Lower lobe of right lung (tissue), 2 donors: ENCODE data around the gene TEX50. TPM values are rescaled to one million over a fixed set of nuclear protein-coding genes. Genes with fewer than 3 reads are reported as not detected.
"Not testable (repeated sequence)": the region's sequence is repeated elsewhere in the genome, so short reads cannot be mapped to it uniquely, and the experiment has no call there.

ENCODE experiments used
- ATAC-seq, 2 donors: fragments of 200-7000 bp; cut with Tn5 transposase; one replicate each; pipeline ENCODE4 v1.9.1; 2020 to 2022; ENCODE audit warnings: mild to moderate bottlenecking in 2 of 2, moderate library complexity in 2 of 2
- DNase-seq: peaks from one replicate; pipeline ENCODE4 v3.0.0-alpha.2; 2020
- H3K27ac ChIP-seq: fragments of 200-600 bp; one replicate; pipeline ENCODE4 v1.8.0; 2022
- H3K27me3 ChIP-seq: fragments of 200-600 bp; one replicate; pipeline ENCODE4 v1.8.0; 2022; ENCODE audit warnings: low read depth
- H3K36me3 ChIP-seq: fragments of 200-600 bp; one replicate; pipeline ENCODE4 v1.8.0; 2022; ENCODE audit warnings: mild to moderate bottlenecking
- H3K4me1 ChIP-seq: fragments of 200-600 bp; one replicate; pipeline ENCODE4 v1.8.0; 2022
- H3K4me3 ChIP-seq: fragments of 200-600 bp; one replicate; pipeline ENCODE4 v1.8.0; 2022; ENCODE audit warnings: mild to moderate bottlenecking
- H3K9me3 ChIP-seq: fragments of 200-600 bp; one replicate; pipeline ENCODE4 v1.8.0; 2022
- intact Hi-C: fragments of 100-400 bp; cut with DNase I; formaldehyde crosslinking; loops from one replicate; pipeline ENCODE4 v1.11.0; 2022
- total RNA-seq: library from RNA; stranded (reverse); fragmentation: NEBNext Ultra II Directional; extraction: Animal tissue kit (Norgen Biotek cat#: 25700); gene quantifications from one replicate; pipeline ENCODE4 v1.2.1, GENCODE V29; 2021
- TF ChIP-seq, protein P1 (sequence below): fragments of 200-600 bp; IDR thresholded peaks from one replicate; pipeline ENCODE4 v1.8.0; 2022; ENCODE audit warnings: antibody characterized with exemption, mild to moderate bottlenecking
- donor health status: DM: no; HTN: yes; CAD: no; lungs with severe emphysema.

The TEX50 gene
- total RNA-seq, 1 donor from 2014 or later, result not detected

DNA sequence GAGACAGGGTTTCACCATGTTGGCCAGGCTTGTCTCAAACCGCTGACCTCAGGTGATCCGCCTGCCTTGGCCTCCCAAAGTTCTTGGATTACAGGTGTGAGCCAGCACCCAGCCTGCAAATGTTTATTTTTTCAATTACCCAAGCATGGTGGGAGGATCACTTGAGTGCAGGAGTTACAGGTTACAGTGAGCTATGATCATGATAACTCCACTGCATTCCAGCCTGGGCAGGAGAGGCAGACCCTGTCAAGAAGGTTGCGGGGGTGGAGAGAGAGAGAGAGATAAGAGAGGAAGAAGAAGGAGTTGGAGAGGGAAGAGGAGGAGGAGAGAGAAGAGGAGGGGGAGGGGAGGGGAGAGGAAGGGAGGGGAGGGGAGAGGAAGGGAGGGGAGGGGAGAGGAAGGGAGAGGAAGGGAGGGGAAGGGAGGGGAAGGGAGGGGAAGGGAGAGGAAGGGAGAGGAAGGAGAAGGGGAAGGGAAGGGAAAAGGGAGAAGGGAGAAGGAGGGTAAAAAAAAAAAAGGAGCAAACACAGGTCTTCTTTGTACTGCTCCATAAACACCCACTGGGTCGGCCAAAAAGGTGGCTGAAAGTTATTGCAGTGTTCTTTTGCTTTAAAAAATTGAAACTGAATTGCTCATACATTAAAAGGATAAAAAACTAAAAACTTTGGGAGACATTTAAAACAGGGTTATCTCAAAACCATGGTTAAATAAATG is 26.5 kb upstream of the TEX50 start:
- intact Hi-C loops, result no loop called here
- DNase-seq, result no peak
- Histone ChIP-seq H3K27ac (no peak overlapping the region), H3K36me3 (no peaks in the 10 kb centered on the region), H3K27me3 (no peaks in the 10 kb centered on the region), H3K4me1 (peaks cover 1% of the 10 kb centered on the region), H3K4me3 (no peak overlapping the region), H3K9me3 (no peaks in the 10 kb centered on the region)
- TF ChIP-seq, protein P1, sequence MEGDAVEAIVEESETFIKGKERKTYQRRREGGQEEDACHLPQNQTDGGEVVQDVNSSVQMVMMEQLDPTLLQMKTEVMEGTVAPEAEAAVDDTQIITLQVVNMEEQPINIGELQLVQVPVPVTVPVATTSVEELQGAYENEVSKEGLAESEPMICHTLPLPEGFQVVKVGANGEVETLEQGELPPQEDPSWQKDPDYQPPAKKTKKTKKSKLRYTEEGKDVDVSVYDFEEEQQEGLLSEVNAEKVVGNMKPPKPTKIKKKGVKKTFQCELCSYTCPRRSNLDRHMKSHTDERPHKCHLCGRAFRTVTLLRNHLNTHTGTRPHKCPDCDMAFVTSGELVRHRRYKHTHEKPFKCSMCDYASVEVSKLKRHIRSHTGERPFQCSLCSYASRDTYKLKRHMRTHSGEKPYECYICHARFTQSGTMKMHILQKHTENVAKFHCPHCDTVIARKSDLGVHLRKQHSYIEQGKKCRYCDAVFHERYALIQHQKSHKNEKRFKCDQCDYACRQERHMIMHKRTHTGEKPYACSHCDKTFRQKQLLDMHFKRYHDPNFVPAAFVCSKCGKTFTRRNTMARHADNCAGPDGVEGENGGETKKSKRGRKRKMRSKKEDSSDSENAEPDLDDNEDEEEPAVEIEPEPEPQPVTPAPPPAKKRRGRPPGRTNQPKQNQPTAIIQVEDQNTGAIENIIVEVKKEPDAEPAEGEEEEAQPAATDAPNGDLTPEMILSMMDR, result no peak
- no peak for ATAC-seq

DNA sequence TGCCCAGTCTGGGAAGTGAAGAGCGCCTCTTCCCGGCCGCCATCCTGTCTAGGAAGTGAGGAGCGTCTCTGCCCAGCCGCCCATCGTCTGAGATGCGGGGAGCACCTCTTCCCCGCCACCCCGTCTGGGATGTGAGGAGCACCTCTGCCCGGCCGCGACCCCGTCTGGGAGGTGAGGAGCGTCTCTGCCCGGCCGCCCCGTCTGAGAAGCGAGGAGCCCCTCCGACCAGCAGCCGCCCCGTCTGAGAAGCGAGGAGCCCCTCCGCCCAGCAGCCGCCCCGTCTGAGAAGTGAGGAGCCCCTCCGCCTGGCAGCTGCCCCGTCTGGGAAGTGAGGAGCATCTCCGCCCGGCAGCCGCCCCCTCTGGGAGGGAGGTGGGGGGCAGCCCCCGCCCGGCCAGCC is 22.1 kb upstream of the TEX50 start:
- H3K36me3 ChIP-seq, H3K9me3 ChIP-seq, DNase-seq, H3K4me1 ChIP-seq, H3K27ac ChIP-seq, ATAC-seq, H3K27me3 ChIP-seq, H3K4me3 ChIP-seq, intact Hi-C loops: not testable (repeated sequence)

DNA sequence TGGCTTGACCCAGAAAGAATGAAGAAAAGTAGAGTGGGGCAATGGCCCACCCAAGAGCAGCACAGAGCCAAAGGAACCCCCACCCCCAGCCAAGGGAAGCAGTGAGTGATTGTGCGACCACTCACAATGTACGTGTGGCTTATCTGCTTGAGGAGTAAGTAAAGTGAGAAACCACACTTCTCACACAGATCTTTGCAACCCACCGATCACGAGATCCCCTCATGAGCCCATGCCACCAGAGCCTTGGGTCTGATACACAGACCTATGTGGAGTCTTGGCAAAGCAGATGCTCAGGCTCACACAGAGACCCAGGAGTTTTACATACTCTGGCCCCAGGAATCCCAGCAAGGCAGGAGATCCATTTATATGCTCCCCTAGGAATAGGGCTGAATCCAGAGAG is 18.3 kb upstream of the TEX50 start:
- Histone ChIP-seq H3K27me3 (no peaks in the 10 kb centered on the region), H3K4me3 (no peak overlapping the region), H3K9me3 (peaks cover 27% of the 10 kb centered on the region), H3K36me3 (no peaks in the 10 kb centered on the region), H3K4me1 (no peaks in the 10 kb centered on the region), H3K27ac (no peak overlapping the region)
- TF ChIP-seq, protein P1, result no peak
- intact Hi-C loops, result no loop called here
- ATAC-seq, result no peak
- DNase-seq, result no peak

DNA sequence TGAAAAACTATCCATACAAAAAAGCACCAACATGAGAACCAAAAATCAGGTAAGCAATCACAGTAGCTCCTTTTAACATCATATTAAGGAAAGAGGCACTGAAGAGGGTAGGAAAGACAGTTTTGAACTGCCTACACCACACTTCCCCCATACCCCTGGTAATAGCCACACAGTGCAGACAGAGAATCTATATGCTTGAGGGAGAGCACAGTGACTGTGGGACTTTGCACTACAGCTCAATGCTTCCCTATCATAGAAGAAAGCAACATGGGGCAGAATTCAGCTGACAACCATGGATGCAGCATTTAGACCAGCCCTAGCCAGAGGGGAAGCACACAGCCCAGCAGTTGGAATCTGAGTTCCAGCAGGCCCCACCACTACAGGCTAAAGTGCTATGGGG is 7.9 kb upstream of the TEX50 start:
- Histone ChIP-seq H3K36me3 (no peaks in the 10 kb centered on the region), H3K27me3 (no peaks in the 10 kb centered on the region), H3K4me3 (no peak overlapping the region), H3K9me3 (no peaks in the 10 kb centered on the region), H3K27ac (no peak overlapping the region), H3K4me1 (no peaks in the 10 kb centered on the region)
- no peak for DNase-seq
- no peak for ATAC-seq
- TF ChIP-seq, protein P1, result no peak
- intact Hi-C loops, result no loop called here

DNA sequence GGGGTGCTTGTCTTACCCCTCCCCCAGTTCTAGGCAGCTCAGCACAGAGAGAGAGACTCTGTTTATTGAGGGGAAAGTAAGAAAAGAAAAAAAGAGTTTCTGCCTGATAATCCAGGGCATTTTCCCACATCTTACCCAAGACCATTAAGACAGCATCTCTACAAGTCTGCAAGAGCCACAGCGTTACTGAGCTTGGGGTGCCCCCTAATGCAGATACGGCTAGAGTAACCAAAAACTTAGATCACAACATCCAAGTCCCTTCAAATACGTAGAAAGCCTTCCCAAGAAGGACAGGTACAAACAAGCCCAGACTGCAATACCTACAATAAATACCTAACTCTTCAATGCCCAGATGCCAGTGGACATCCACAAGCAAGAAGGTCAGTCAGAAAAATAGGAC is 6.2 kb upstream of the TEX50 start:
- no peak overlapping the region for H3K4me3 ChIP-seq
- H3K27me3 ChIP-seq, result no peaks in the 10 kb centered on the region

DNA sequence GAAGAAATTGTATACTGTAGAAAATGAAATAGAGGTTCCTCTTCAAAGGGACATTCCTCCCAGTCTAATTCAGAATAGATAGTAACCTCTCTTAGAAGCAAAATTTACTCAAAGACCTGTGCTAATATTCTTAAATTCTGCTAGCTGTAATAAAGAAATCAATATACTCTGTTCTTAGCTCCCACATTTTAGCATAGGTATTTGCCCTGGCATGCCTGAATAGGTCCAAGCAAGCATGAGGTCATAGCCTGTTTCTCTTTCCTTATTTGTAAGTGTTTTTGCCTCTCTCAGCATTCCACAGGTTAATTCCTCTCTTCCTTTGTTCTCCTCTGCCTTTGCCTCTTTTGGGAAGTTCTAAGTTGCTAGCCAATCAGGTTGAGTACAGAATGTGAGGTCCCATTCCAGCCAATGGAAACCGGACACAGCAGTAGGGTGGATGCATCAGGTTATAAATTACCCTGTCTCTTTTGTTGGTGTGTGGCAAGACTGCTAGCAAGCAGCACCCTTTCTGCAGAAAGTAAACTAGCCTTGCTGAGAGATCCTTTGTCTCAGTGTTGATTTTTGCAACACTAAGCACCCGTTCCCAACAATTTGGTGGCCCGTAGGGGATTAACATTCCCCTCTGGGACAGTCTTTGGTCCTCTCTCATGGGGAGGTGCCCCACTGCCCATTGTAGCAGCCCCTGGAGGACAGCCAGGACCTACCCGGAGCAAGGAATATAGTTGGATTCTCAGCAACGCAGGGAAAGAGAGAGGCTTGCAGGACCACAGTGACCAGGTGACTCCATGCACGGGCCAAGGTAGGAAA is 2.3 kb downstream of the TEX50 start:
- H3K27me3 ChIP-seq, H3K27ac ChIP-seq, DNase-seq, ATAC-seq, intact Hi-C loops, H3K9me3 ChIP-seq, H3K4me3 ChIP-seq, H3K4me1 ChIP-seq, H3K36me3 ChIP-seq: not testable (repeated sequence)

More for the DNA sequence above, 6.2 kb upstream of the TEX50 start:
- intact Hi-C loops, result no loop called here
- Histone ChIP-seq H3K27ac (no peak overlapping the region), H3K4me1 (no peaks in the 10 kb centered on the region), H3K36me3 (no peaks in the 10 kb centered on the region), H3K9me3 (no peaks in the 10 kb centered on the region)
- DNase-seq (no peak), ATAC-seq (no peak)
- TF ChIP-seq, protein P1, result no peak
